ENCODE data around the gene SLC22A3.

DNA sequence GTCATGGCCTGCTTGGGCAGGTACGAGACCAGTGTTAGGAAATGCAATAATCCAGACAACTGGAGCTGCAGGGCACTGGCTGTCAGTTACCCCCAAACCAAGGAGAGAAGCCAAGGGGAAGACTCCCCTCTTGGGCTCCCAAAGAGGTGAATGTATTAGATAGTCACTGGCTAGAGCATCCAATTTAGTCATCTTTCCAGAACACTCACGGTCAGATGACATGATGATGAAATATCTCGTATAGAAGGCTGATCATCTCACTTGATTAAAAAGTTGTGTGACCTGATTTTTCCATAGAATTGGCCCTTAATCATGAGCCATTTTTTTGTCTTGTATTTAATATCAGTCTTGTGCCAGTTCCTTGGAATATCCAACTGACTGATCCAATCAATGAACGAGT is 40.7 kb downstream of the SLC22A3 start:
- TF ChIP-seq, protein P1, sequence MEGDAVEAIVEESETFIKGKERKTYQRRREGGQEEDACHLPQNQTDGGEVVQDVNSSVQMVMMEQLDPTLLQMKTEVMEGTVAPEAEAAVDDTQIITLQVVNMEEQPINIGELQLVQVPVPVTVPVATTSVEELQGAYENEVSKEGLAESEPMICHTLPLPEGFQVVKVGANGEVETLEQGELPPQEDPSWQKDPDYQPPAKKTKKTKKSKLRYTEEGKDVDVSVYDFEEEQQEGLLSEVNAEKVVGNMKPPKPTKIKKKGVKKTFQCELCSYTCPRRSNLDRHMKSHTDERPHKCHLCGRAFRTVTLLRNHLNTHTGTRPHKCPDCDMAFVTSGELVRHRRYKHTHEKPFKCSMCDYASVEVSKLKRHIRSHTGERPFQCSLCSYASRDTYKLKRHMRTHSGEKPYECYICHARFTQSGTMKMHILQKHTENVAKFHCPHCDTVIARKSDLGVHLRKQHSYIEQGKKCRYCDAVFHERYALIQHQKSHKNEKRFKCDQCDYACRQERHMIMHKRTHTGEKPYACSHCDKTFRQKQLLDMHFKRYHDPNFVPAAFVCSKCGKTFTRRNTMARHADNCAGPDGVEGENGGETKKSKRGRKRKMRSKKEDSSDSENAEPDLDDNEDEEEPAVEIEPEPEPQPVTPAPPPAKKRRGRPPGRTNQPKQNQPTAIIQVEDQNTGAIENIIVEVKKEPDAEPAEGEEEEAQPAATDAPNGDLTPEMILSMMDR (IDR thresholded peaks at IDR 0.05) = no peak
- no peak for TF ChIP-seq POLR2A (IDR thresholded peaks at IDR 0.05)

Measured in uterus (tissue), 2 donors.